Stimulated activated naive CD8-positive, alpha-beta T cell treated with anti-CD3 and anti-CD28 coated beads, Interleukin-15, Interleukin-2, amounts not matched to agents 100 ng/mL and 50 ng/mL, for 24 hours (primary cell): ENCODE results near the gene MOGAT1.

Experiments used
- H3K27ac Mint-ChIP-seq: one replicate; pipeline ENCODE4 v1.8.0; 2021; ENCODE audit warnings: mild to moderate bottlenecking, mixed read lengths
- H3K27me3 Mint-ChIP-seq: one replicate; pipeline ENCODE4 v1.8.0; 2021; ENCODE audit warnings: mixed read lengths
- H3K36me3 Mint-ChIP-seq: one replicate; pipeline ENCODE4 v1.8.0; 2021; ENCODE audit warnings: low read depth, mixed read lengths
- H3K4me1 Mint-ChIP-seq: one replicate; pipeline ENCODE4 v1.8.0; 2021; ENCODE audit warnings: low read depth, mixed read lengths
- H3K4me3 Mint-ChIP-seq: one replicate; pipeline ENCODE4 v1.8.0; 2021; ENCODE audit warnings: mild to moderate bottlenecking, mixed read lengths
- H3K9me3 Mint-ChIP-seq: one replicate; pipeline ENCODE4 v1.8.0; 2021; ENCODE audit warnings: mixed read lengths

Gene MOGAT1, protein sequence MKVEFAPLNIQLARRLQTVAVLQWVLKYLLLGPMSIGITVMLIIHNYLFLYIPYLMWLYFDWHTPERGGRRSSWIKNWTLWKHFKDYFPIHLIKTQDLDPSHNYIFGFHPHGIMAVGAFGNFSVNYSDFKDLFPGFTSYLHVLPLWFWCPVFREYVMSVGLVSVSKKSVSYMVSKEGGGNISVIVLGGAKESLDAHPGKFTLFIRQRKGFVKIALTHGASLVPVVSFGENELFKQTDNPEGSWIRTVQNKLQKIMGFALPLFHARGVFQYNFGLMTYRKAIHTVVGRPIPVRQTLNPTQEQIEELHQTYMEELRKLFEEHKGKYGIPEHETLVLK

DNA sequence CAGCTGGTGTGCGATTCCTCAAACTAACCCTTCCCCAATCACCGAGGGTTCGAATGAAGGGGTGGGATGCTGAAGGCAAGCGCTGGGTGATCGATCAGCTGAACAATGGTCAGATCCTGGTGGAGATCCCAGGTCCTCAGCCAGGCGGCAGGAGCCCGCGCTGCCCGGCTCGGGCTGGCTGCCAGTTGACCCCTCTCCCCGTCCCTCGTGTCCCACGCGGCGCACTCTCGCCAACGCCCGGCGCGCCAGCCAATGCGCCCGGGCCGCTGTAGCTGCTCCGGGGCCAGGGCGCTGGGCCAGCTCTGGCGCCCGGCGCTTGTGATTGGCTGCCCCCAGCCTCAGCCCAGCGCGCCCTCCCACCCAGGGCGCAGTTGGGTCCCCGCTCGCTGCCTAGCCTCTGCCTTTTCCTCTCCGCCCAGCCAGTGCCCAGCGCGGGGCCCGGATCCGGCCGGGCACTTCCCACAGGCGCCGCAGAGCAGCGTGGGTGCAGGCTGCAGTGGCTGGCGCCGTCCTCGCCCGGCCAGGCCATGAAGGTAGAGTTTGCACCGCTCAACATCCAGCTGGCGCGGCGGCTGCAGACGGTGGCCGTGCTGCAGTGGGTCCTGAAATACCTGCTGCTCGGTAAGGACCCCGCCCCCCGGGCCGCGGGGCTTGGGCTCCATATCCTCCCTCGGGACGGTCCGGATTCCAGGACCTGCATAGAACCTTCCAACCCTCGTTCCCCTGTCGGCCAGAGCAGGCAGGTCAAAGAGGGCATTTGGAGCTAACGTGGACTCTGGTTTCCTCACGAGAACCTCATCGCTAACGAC is at the start of gene MOGAT1:
TSS of gene MOGAT1 (plus strand) at position 400 of the 809 bp plus-strand sequence. CDS start at position 528, 128 bp downstream.
- Mint-ChIP-seq H3K4me1 (peaks cover 9% of the 10 kb centered on the region), H3K36me3 (no peaks in the 10 kb centered on the region), H3K27me3 (peaks cover 53% of the 10 kb centered on the region), H3K9me3 (no peaks in the 10 kb centered on the region), H3K27ac (no peak within 1 kb of the TSS), H3K4me3 (peak within 1 kb of the TSS; percentile 59)

DNA sequence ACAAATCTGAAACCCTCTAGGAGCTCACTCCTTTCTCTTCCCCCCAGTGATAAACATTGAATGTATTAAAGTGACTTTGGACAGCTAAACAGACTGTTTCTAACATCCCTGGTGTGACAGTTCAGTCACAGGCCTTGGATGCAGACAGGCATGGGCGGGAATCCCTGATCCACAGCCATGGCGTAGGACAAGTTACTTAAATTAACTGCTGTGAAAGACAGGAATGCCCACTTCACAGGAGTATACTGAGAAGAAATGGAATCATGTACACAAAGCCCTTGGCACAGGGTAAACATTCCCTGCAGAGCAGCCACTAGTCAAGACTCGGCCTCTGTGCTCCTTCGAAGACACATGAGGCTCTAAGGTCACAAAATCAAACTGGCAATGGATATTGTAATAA is 49.6 kb upstream of the MOGAT1 start:
- Mint-ChIP-seq H3K36me3 (peaks cover 66% of the 10 kb centered on the region), H3K27ac (no peak overlapping the region), H3K4me1 (no peaks in the 10 kb centered on the region), H3K4me3 (no peak overlapping the region), H3K9me3 (no peaks in the 10 kb centered on the region), H3K27me3 (no peaks in the 10 kb centered on the region)

DNA sequence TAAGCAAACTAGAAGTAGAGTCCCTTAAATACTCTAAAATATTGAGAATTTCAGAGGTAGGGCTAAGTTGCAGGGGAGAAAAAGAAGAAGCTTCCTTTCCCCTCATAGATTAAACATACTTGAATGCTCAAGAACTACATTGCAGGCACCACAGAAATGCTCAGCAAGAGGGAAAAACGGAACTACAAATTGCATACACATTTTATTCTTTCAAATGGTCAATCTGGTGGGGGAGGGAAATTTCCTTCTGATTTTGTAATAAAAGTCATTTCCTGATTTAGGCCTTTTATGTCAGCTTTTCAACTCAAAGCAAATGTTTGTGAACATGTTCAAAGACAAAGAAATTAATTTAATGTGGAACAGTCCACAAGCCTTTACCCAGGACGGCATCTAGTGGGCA is 48.5 kb upstream of the MOGAT1 start:
- peaks cover 76% of the 10 kb centered on the region for H3K36me3 Mint-ChIP-seq
- no peak overlapping the region for H3K4me3 Mint-ChIP-seq
- H3K27ac Mint-ChIP-seq, result no peak overlapping the region
- no peaks in the 10 kb centered on the region for H3K4me1 Mint-ChIP-seq
- no peaks in the 10 kb centered on the region for H3K27me3 Mint-ChIP-seq
- no peaks in the 10 kb centered on the region for H3K9me3 Mint-ChIP-seq

DNA sequence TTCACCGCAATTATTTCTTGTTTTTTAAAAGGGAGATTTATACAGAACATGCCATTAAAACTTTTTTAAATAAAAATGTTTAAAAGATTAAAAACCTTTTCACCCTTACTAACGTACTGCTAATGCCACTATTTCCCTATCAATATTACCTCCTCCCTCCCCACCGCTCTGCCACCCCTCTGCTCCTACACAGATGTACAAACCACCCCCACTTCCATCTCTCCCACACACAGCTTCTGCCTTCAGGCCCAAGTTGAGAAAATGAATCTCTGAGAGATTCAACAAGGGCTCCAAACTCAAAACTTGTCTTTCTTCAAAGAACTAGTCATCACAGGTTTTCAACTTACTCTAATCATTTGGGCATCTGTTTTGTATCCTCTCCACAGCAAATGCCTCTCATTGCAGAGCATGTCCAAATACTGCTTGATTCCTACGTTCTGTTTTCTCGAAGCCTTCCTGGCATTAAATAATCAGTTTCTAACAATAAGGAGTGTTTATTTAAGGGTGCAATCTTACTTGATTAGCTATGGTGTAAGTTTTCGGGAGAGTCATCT is 47.6 kb upstream of the MOGAT1 start:
- no peaks in the 10 kb centered on the region for H3K27me3 Mint-ChIP-seq
- H3K4me1 Mint-ChIP-seq, result no peaks in the 10 kb centered on the region
- H3K4me3 Mint-ChIP-seq, result no peak overlapping the region
- peaks cover 78% of the 10 kb centered on the region for H3K36me3 Mint-ChIP-seq
- no peaks in the 10 kb centered on the region for H3K9me3 Mint-ChIP-seq
- no peak overlapping the region for H3K27ac Mint-ChIP-seq

DNA sequence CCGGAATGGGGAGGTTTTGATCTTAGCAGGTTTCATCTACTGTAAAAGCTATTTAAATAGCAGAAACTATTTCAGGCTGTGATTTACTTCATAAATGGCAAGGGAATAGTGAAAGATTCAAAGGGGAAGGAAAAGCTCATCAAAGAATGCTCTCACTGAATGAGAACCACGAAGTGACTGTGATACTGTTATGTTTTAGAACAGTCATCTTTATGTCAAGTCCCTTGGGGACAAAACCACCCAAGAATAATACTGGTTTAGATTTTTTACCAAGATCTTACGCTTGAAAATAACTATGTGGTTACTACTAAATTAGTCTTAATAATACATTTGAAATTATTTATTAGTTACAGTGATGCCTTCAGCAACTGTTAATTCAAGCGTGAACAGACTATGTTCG is 43.7 kb upstream of the MOGAT1 start:
- Mint-ChIP-seq H3K27me3 (no peaks in the 10 kb centered on the region), H3K9me3 (no peaks in the 10 kb centered on the region), H3K36me3 (peaks cover 88% of the 10 kb centered on the region), H3K4me1 (no peaks in the 10 kb centered on the region), H3K27ac (no peak overlapping the region), H3K4me3 (no peak overlapping the region)

DNA sequence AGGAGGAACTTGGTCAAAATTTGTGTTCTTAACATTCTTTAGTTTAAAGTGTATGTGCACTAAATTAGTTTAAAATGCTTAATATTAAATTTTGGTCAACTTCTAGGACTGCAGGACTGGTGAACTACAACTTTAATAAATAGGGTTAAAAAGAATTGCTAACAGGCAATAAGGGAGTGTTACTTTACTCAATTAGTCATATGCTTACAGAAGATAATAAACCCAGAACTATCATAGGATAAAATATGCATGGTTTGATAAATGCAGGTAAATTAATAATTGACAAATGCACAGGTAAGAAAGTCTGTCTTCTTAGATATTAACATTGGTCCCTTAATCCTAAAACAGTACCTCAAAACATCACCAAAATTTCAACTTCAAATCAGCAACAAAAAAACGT is 36.2 kb upstream of the MOGAT1 start:
- peaks cover 80% of the 10 kb centered on the region for H3K36me3 Mint-ChIP-seq
- H3K4me3 Mint-ChIP-seq, result no peak overlapping the region
- no peaks in the 10 kb centered on the region for H3K4me1 Mint-ChIP-seq
- H3K27me3 Mint-ChIP-seq, result no peaks in the 10 kb centered on the region
- no peaks in the 10 kb centered on the region for H3K9me3 Mint-ChIP-seq
- no peak overlapping the region for H3K27ac Mint-ChIP-seq

DNA sequence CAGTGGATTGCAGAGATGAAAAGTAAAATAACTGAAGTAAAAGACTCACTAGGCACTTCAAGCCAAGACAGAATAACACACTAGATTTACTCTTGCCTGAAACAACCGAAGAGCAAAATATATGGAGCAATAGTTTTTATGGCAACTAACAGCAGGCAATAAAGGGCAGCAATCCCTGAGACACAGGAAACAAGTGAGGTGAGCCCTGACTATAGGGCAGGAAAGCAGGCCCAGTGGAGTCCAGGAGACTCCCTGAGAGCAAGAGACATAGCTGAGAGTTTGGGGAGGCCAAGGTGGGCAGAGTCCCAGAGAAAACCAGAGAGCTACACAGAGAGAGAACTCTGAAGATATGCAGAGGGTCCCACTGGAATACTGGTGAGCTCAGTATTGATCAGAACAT is 34.4 kb upstream of the MOGAT1 start:
- H3K9me3 Mint-ChIP-seq, result no peaks in the 10 kb centered on the region
- H3K27me3 Mint-ChIP-seq, result no peaks in the 10 kb centered on the region
- no peak overlapping the region for H3K4me3 Mint-ChIP-seq
- peaks cover 2% of the 10 kb centered on the region for H3K4me1 Mint-ChIP-seq
- H3K27ac Mint-ChIP-seq, result no peak overlapping the region
- H3K36me3 Mint-ChIP-seq, result peaks cover 77% of the 10 kb centered on the region

DNA sequence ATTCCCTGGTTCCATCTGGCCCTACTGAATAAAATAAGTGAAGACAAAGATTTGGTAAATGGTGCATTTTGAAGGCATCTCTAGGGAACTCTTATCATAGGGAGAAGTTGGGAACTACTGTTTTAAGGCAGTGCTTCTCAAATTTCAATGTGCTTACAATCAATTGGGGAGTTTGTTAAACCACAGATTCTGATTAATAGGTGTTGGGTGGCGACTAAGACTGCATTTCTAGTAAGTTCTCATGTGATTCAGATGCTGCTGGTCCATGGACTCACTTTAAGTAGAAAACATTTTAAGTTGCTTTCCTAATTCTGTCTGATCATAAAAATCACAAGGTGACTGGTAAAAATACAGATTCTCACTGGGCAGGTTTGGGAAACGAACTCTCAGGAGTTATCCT is 30.1 kb upstream of the MOGAT1 start:
- Mint-ChIP-seq H3K36me3 (peaks cover 75% of the 10 kb centered on the region), H3K27me3 (no peaks in the 10 kb centered on the region), H3K27ac (no peak overlapping the region), H3K4me3 (no peak overlapping the region), H3K4me1 (peaks cover 2% of the 10 kb centered on the region), H3K9me3 (no peaks in the 10 kb centered on the region)

DNA sequence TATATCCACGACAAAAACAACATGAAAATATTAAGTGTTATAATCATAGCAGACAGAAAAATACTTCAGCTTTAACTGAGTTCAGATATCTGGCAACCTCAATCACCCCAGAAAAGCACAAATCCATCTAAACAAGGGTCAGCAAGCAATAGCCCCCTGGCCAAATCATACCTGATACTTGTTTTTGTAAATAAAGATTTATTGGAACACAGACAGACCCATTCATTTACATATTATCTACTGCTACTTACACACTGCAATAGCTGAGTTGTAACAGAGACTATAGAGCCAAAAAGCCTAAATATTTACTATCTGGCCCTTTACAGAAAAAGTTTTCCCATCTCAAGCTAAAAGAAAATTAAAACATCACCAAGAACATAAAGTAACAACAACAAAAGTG is 28.3 kb upstream of the MOGAT1 start:
- H3K36me3 Mint-ChIP-seq, result peaks cover 65% of the 10 kb centered on the region
- peaks cover 2% of the 10 kb centered on the region for H3K4me1 Mint-ChIP-seq
- H3K27me3 Mint-ChIP-seq, result no peaks in the 10 kb centered on the region
- H3K9me3 Mint-ChIP-seq, result no peaks in the 10 kb centered on the region
- no peak overlapping the region for H3K4me3 Mint-ChIP-seq
- H3K27ac Mint-ChIP-seq, result no peak overlapping the region

DNA sequence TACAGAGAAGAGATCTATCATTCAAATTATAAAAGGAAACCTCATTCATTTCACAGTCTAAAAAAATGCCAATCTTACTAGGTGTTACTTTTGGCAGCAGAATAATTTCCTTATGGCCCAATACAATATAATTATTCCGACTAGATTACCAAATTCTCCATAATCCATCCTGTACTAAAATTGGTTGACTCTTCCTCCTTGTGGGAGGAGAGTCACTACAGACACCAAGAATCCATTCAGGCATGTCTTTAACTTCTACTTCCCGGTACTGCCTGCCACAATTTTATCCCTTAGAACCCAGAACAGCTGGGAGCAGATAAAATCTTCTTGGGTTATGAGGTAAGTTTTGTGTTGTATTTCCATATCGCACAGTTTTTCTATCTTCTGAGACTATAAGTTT is 25.4 kb upstream of the MOGAT1 start:
- no peak overlapping the region for H3K27ac Mint-ChIP-seq
- no peaks in the 10 kb centered on the region for H3K9me3 Mint-ChIP-seq
- peaks cover 11% of the 10 kb centered on the region for H3K4me1 Mint-ChIP-seq
- H3K36me3 Mint-ChIP-seq, result peaks cover 72% of the 10 kb centered on the region
- H3K27me3 Mint-ChIP-seq, result no peaks in the 10 kb centered on the region
- no peak overlapping the region for H3K4me3 Mint-ChIP-seq

DNA sequence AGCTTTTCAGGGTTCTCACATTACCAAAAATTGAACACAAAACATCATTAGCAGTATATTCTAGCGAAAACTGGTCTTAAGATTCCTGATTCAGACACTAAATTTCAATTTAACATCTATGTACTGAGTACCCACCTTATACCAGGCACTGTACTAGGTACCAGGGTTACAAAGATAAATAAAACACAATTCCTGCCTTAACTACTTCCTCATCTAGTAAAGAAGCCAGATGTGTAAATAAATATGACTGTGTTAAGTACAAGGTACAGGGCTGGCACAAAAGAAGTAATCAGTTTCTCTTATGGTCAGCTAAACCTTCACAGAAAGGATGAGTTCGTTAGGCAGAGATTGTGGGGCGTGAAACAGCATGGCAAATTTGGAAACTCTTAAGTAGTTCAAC is 21.7 kb upstream of the MOGAT1 start:
- H3K4me1 Mint-ChIP-seq, result peaks cover 43% of the 10 kb centered on the region
- no peak overlapping the region for H3K27ac Mint-ChIP-seq
- H3K36me3 Mint-ChIP-seq, result peaks cover 59% of the 10 kb centered on the region

DNA sequence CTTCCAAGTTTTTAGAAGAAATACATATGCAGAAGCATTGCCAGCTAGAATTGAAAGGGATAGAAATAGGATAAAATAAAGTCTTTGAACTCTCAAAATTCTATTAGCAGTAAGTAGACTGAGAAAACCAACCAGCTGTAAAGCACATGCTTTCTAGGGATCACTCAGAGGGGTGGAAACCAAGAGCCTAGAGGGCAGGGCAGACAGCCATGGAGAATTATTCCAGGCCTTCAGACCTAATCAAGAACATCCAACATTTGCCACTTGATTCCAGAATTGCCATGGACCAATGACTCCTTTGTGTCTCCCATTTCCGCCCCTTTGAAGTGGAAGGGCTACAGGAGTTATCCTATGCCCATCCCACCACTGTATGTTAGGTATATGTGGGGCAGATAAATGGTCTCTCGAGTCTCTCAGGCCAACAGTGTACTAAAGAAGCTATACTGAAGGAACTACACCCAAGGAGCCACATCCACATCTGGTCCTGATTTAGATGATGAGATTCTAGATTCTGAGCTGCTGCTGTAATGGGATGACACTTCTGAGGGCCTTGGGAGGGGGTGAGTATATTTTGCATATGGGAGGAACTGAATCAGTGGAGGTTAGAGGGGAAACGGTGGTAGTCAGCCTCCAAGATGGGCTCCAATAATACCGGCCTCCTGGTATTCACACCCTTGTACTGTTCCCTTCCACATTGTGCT is 19.6 kb upstream of the MOGAT1 start:
- no peaks in the 10 kb centered on the region for H3K27me3 Mint-ChIP-seq
- H3K36me3 Mint-ChIP-seq, result peaks cover 48% of the 10 kb centered on the region
- H3K9me3 Mint-ChIP-seq, result no peaks in the 10 kb centered on the region
- H3K4me3 Mint-ChIP-seq, result no peak overlapping the region
- peaks cover 54% of the 10 kb centered on the region for H3K4me1 Mint-ChIP-seq
- no peak overlapping the region for H3K27ac Mint-ChIP-seq

More for the DNA sequence above, 21.7 kb upstream of the MOGAT1 start:
- Mint-ChIP-seq H3K27me3 (no peaks in the 10 kb centered on the region), H3K9me3 (no peaks in the 10 kb centered on the region), H3K4me3 (no peak overlapping the region)

DNA sequence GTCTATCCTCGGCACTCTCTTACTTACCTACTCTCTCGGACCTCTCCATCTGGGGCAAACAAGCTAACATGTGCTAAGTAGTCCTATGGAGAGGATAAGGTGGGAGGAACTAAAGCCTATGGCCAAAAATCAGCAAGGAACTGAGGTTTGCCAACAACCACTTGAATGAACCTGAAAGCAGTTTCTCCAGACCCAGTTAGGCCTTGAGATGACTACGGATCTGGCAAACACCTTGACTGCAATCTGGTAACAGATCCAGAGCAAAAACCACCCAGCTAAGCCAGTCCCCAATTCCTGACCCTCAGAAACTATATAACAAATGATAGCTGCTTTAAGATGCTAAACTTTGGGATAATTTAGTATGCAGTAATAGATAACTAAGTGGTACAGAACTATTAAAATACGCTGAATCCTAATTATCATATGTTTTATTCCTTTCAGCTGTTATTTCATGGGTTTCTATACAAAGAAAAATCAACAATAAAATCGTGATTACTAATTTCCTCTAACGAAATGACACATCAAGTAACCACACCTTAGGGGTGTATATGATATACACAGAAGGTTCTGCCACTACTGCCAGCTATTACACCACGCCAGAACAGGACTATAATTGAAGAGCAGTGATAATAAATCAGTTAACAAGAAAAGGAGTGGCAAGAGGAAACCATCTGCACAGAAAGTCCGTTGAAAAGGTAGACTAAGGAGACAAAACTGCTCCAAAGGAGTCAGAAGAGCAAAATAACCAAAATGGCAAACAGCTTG is 18.8 kb upstream of the MOGAT1 start:
- Mint-ChIP-seq H3K27ac (peak overlapping the region; percentile 85), H3K36me3 (peaks cover 46% of the 10 kb centered on the region), H3K4me3 (peak overlapping the region; percentile 99), H3K9me3 (no peaks in the 10 kb centered on the region), H3K4me1 (peaks cover 57% of the 10 kb centered on the region), H3K27me3 (no peaks in the 10 kb centered on the region)

DNA sequence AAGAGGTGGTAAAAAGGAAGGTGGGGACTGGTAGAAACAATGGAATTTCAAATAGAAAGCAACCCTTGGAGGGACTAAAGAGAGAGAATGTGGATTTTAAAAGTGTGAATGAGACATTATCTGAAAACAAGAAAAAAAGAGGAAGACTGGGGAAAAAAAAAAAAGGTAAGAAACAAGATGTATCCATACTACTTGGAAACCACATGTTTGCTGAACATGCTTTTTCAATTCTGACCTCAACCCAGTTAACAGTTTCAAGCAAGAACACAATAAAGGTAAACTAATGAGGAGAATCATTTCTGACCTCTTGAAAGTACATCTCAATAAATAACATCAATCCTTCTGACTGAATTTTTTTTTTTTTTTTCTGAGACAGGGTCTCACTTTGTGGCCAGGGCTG is 18.2 kb upstream of the MOGAT1 start:
- peaks cover 57% of the 10 kb centered on the region for H3K4me1 Mint-ChIP-seq
- H3K36me3 Mint-ChIP-seq, result peaks cover 44% of the 10 kb centered on the region

More for the DNA sequence above, 18.2 kb upstream of the MOGAT1 start:
- H3K4me3 Mint-ChIP-seq, result peak overlapping the region; percentile 99
- no peaks in the 10 kb centered on the region for H3K9me3 Mint-ChIP-seq
- H3K27me3 Mint-ChIP-seq, result no peaks in the 10 kb centered on the region
- peak overlapping the region; percentile 85 for H3K27ac Mint-ChIP-seq
